Muscle layer of colon (tissue), 2 donors: Measurements from ENCODE around the gene CRYL1.

Source experiments
- H3K27ac ChIP-seq: one replicate; pipeline ENCODE4 v1.7.0; 2013; ENCODE audit warnings: low read depth, mild to moderate bottlenecking, low read length, moderate library complexity
- H3K27me3 ChIP-seq, 2 donors: one replicate each; pipeline ENCODE4 v1.7.0; 2013; ENCODE audit warnings: low read length in 2 of 2, mild to moderate bottlenecking in 2 of 2; ENCODE audit not compliant: insufficient read depth in 2 of 2, control insufficient read depth in 1 of 2
- H3K36me3 ChIP-seq: one replicate; pipeline ENCODE4 v1.7.0; 2013; ENCODE audit warnings: mild to moderate bottlenecking, low read length; ENCODE audit not compliant: insufficient read depth
- H3K4me1 ChIP-seq: one replicate; pipeline ENCODE4 v1.7.0; 2013; ENCODE audit warnings: mild to moderate bottlenecking, low read length; ENCODE audit not compliant: insufficient read depth
- H3K4me3 ChIP-seq, 2 donors: one replicate each; pipeline ENCODE4 v1.7.0; 2013; ENCODE audit warnings: low read length in 2 of 2, low read depth in 1 of 2, mild to moderate bottlenecking in 1 of 2, moderate library complexity in 1 of 2
- H3K9ac ChIP-seq: one replicate; pipeline ENCODE4 v1.7.0; 2013; ENCODE audit warnings: low read length
- H3K9me3 ChIP-seq: one replicate; pipeline ENCODE4 v1.7.0; 2013; ENCODE audit warnings: mild to moderate bottlenecking, low read length
- donor health status: abdominal sarcoma.
- donor health status: Adenocarcinoma of cecum.

The CRYL1 gene

GRCh38 chr13:20392530-20392929 lies 133.1 kb downstream of the CRYL1 start:
- Histone ChIP-seq H3K9me3 (no peaks in the 10 kb centered on the region), H3K36me3 (no peaks in the 10 kb centered on the region), H3K27me3 (no peaks in the 10 kb centered on the region), H3K27ac (no peak overlapping the region), H3K4me3 (no peak overlapping the region), H3K9ac (no peak overlapping the region), H3K4me1 (no peaks in the 10 kb centered on the region)

- Histone ChIP-seq H3K9ac (no peak overlapping the region), H3K9me3 (no peaks in the 10 kb centered on the region), H3K27me3 (no peaks in the 10 kb centered on the region), H3K36me3 (no peaks in the 10 kb centered on the region), H3K4me1 (no peaks in the 10 kb centered on the region), H3K27ac (no peak overlapping the region), H3K4me3 (no peak overlapping the region)
These were observed 133.8 kb downstream of the CRYL1 start for GRCh38 chr13:20391597-20392452.

- Histone ChIP-seq H3K9ac (no peak overlapping the region), H3K9me3 (no peaks in the 10 kb centered on the region), H3K27ac (no peak overlapping the region), H3K36me3 (no peaks in the 10 kb centered on the region), H3K4me1 (no peaks in the 10 kb centered on the region), H3K27me3 (no peaks in the 10 kb centered on the region), H3K4me3 (no peak overlapping the region)
These were observed 135.0 kb downstream of the CRYL1 start for GRCh38 chr13:20390526-20391175.

- no peak overlapping the region for H3K9ac ChIP-seq
- H3K4me1 ChIP-seq: no peaks in the 10 kb centered on the region
- no peaks in the 10 kb centered on the region for H3K36me3 ChIP-seq
- H3K4me3 ChIP-seq: no peak overlapping the region
- no peaks in the 10 kb centered on the region for H3K27me3 ChIP-seq
- H3K9me3 ChIP-seq: no peaks in the 10 kb centered on the region
- H3K27ac ChIP-seq: no peak overlapping the region
These were observed 135.7 kb downstream of the CRYL1 start for GRCh38 chr13:20389696-20390525.

- no peaks in the 10 kb centered on the region for H3K9me3 ChIP-seq
- H3K4me3 ChIP-seq: no peak overlapping the region
- no peaks in the 10 kb centered on the region for H3K27me3 ChIP-seq
- no peak overlapping the region for H3K9ac ChIP-seq
- H3K36me3 ChIP-seq: no peaks in the 10 kb centered on the region
- no peaks in the 10 kb centered on the region for H3K4me1 ChIP-seq
- H3K27ac ChIP-seq: no peak overlapping the region
These were observed 137.5 kb downstream of the CRYL1 start for GRCh38 chr13:20388184-20388583.

GRCh38 chr13:20387441-20387971 lies 138.2 kb downstream of the CRYL1 start:
- no peak overlapping the region for H3K27ac ChIP-seq
- no peak overlapping the region for H3K9ac ChIP-seq
- H3K36me3 ChIP-seq: no peaks in the 10 kb centered on the region
- H3K4me1 ChIP-seq: no peaks in the 10 kb centered on the region
- H3K4me3 ChIP-seq: no peak overlapping the region
- H3K9me3 ChIP-seq: no peaks in the 10 kb centered on the region
- no peaks in the 10 kb centered on the region for H3K27me3 ChIP-seq

GRCh38 chr13:20387006-20387405 lies 138.7 kb downstream of the CRYL1 start:
- H3K4me3 ChIP-seq: no peak overlapping the region
- no peaks in the 10 kb centered on the region for H3K36me3 ChIP-seq
- no peak overlapping the region for H3K27ac ChIP-seq
- H3K4me1 ChIP-seq: no peaks in the 10 kb centered on the region
- H3K27me3 ChIP-seq: no peaks in the 10 kb centered on the region
- no peaks in the 10 kb centered on the region for H3K9me3 ChIP-seq
- no peak overlapping the region for H3K9ac ChIP-seq

GRCh38 chr13:20383058-20383457 lies 142.6 kb downstream of the CRYL1 start:
- H3K36me3 ChIP-seq: no peaks in the 10 kb centered on the region
- H3K4me1 ChIP-seq: no peaks in the 10 kb centered on the region
- no peaks in the 10 kb centered on the region for H3K9me3 ChIP-seq
- no peak overlapping the region for H3K4me3 ChIP-seq
- no peaks in the 10 kb centered on the region for H3K27me3 ChIP-seq
- no peak overlapping the region for H3K27ac ChIP-seq
- H3K9ac ChIP-seq: no peak overlapping the region

GRCh38 chr13:20381401-20381800 lies 144.3 kb downstream of the CRYL1 start:
- no peaks in the 10 kb centered on the region for H3K27me3 ChIP-seq
- no peak overlapping the region for H3K27ac ChIP-seq
- no peaks in the 10 kb centered on the region for H3K4me1 ChIP-seq
- no peak overlapping the region for H3K4me3 ChIP-seq
- no peaks in the 10 kb centered on the region for H3K36me3 ChIP-seq
- H3K9ac ChIP-seq: no peak overlapping the region
- no peaks in the 10 kb centered on the region for H3K9me3 ChIP-seq

GRCh38 chr13:20378721-20379120 lies 146.9 kb downstream of the CRYL1 start:
- H3K9ac ChIP-seq: no peak overlapping the region
- H3K4me3 ChIP-seq: no peak overlapping the region
- no peaks in the 10 kb centered on the region for H3K27me3 ChIP-seq
- no peaks in the 10 kb centered on the region for H3K4me1 ChIP-seq
- H3K9me3 ChIP-seq: no peaks in the 10 kb centered on the region
- no peak overlapping the region for H3K27ac ChIP-seq
- H3K36me3 ChIP-seq: no peaks in the 10 kb centered on the region

GRCh38 chr13:20377720-20378119 lies 147.9 kb downstream of the CRYL1 start:
- Histone ChIP-seq H3K9ac (no peak overlapping the region), H3K9me3 (no peaks in the 10 kb centered on the region), H3K36me3 (no peaks in the 10 kb centered on the region), H3K4me3 (no peak overlapping the region), H3K27me3 (no peaks in the 10 kb centered on the region), H3K27ac (no peak overlapping the region), H3K4me1 (no peaks in the 10 kb centered on the region)
